HCT116 (cell line): ENCODE data around the gene PIGQ. TPM values are rescaled to one million over a fixed set of nuclear protein-coding genes. Genes with fewer than 3 reads are reported as not detected.

Experiments used
- ATAC-seq: fragments of 200-7000 bp; cut with Tn5 transposase; 2 replicates; pipeline ENCODE4 v1.9.1; 2020; ENCODE audit warnings: mild to moderate bottlenecking, moderate library complexity
- BruUV-seq: library from RNA; stranded (reverse); fragments of 400-500 nt; replicated peaks from 2 replicates; lab custom pipeline; 2021; lab: Mats Ljungman, UMichigan
- CTCF ChIA-PET: fragments of 300-600 bp; sonication (Branson Sonifier 250); formaldehyde crosslinking; loops from one replicate; lab custom pipeline; 2021; ENCODE audit warnings: antibody characterized with exemption; lab: Charles Lee
- POLR2A ChIA-PET: fragments of 300-600, 350-600 bp; sonication (Branson Sonifier 250); formaldehyde crosslinking; loops from one replicate; lab custom pipeline; 2021; ENCODE audit warnings: antibody characterized with exemption; lab: Charles Lee
- RAD21 ChIA-PET, 2 experiments: fragments of 300-600 bp; sonication (Branson Sonifier 250); formaldehyde crosslinking; loops; one replicate each; lab custom pipeline; 2023; ENCODE audit warnings: low total read pairs in 2 of 2; ENCODE audit not compliant: uncharacterized antibody in 2 of 2, unreplicated experiment in 2 of 2, low non-redundant PET in 1 of 2; lab: Charles Lee
- DNase-seq: peaks from one replicate; pipeline ENCODE4 v3.0.0-alpha.2; 2010; ENCODE audit warnings: low read depth, low spot score
- H2AFZ ChIP-seq: fragments of 200-600 bp; shearing (Covaris generic), sonication (generic); 2 replicates; pipeline ENCODE4 v1.6.1; 2017; ENCODE audit warnings: low read depth, mixed run types, mixed read lengths, antibody characterized with exemption, low read length; ENCODE audit not compliant: poor library complexity, severe bottlenecking
- H3K27ac ChIP-seq: 2 replicates; pipeline ENCODE4 v1.5.1; 2012; ENCODE audit warnings: low read depth, low read length
- H3K27me3 ChIP-seq: fragments of 200-600 bp; sonication (generic); 2 replicates; pipeline ENCODE4 v1.6.1; 2016; ENCODE audit warnings: mixed run types, low read length, mixed read lengths; ENCODE audit not compliant: insufficient read depth
- H3K36me3 ChIP-seq, 2 experiments: fragments of 200-500 bp in 1 of 2; fragments of 200-600 bp in 1 of 2; sonication (Bioruptor generic) in 1 of 2; sonication (generic) in 1 of 2; 2 replicates each; pipeline versions ENCODE4 v1.5.1 to v1.6.1; 2014 to 2016; ENCODE audit warnings: low read length in 2 of 2, inconsistent platforms in 1 of 2, mixed read lengths in 1 of 2, mixed run types in 1 of 2; ENCODE audit not compliant: insufficient read depth in 2 of 2, control insufficient read depth in 1 of 2
- H3K4me1 ChIP-seq, 2 experiments: fragments of 200-600 bp in 1 of 2; sonication (generic) in 1 of 2; 2 replicates each; pipeline versions ENCODE4 v1.5.1 to v1.6.1; 2012 to 2017; ENCODE audit warnings: low read length in 2 of 2, inconsistent platforms in 1 of 2, mild to moderate bottlenecking in 1 of 2, mixed read lengths in 1 of 2, mixed run types in 1 of 2, moderate library complexity in 1 of 2; ENCODE audit not compliant: insufficient read depth in 2 of 2, control insufficient read depth in 1 of 2
- H3K4me2 ChIP-seq: fragments of 200-600 bp; sonication (generic); 2 replicates; pipeline ENCODE4 v1.6.1; 2017; ENCODE audit warnings: mixed run types, low read length, mixed read lengths
- H3K4me3 ChIP-seq, 2 experiments: fragments of 200-600 bp in 1 of 2; sonication (generic) in 1 of 2; replicated peaks in 1 of 2; 2 replicates each; pipeline ENCODE4 v1.5.1; 2011 to 2016; ENCODE audit warnings: low read length in 2 of 2, control low read depth in 1 of 2, low read depth in 1 of 2, mild to moderate bottlenecking in 1 of 2, mixed read lengths in 1 of 2, mixed run types in 1 of 2
- H3K79me2 ChIP-seq: fragments of 200-600 bp; sonication (generic); 2 replicates; pipeline ENCODE4 v1.6.1; 2017; ENCODE audit warnings: mild to moderate bottlenecking, mixed run types, low read length, moderate library complexity, mixed read lengths; ENCODE audit not compliant: insufficient read depth
- H3K9ac ChIP-seq: fragments of 200-600 bp; sonication (generic); 2 replicates; pipeline ENCODE4 v1.6.1; 2016; ENCODE audit warnings: low read length, mixed read lengths
- H3K9me2 ChIP-seq: fragments of 200-600 bp; sonication (generic), shearing (Covaris generic); 2 replicates; pipeline ENCODE4 v1.6.1; 2017; ENCODE audit warnings: mixed run types, mild to moderate bottlenecking, moderate library complexity; ENCODE audit not compliant: insufficient read depth
- H3K9me3 ChIP-seq, 2 experiments: fragments of 200-500 bp in 1 of 2; fragments of 200-600 bp in 1 of 2; sonication (Bioruptor generic) in 1 of 2; sonication (generic) in 1 of 2; 2 replicates each; pipeline ENCODE4 v1.6.1; 2014 to 2017; ENCODE audit warnings: low read length in 2 of 2, mixed read lengths in 2 of 2, inconsistent platforms in 1 of 2, low read depth in 1 of 2, mild to moderate bottlenecking in 1 of 2, mixed run types in 1 of 2, moderate library complexity in 1 of 2; ENCODE audit not compliant: control insufficient read depth in 1 of 2, insufficient read depth in 1 of 2
- H4K20me1 ChIP-seq: fragments of 200-600 bp; sonication (generic), shearing (Covaris generic); 2 replicates; pipeline ENCODE4 v1.6.1; 2017; ENCODE audit warnings: mixed run types, mild to moderate bottlenecking, moderate library complexity; ENCODE audit not compliant: insufficient read depth
- CEBPB ChIP-seq: IDR thresholded peaks from 2 replicates; pipeline ENCODE4 v1.6.1; 2012; ENCODE audit warnings: low read depth
- EZH2 ChIP-seq: fragments of 200-600 bp; sonication (generic); IDR thresholded peaks from 2 replicates; pipeline ENCODE4 v1.6.1; 2017; ENCODE audit warnings: antibody characterized with exemption, mixed run types
- EZH2phosphoT487 ChIP-seq: fragments of 200-600 bp; IDR thresholded peaks from 2 replicates; pipeline ENCODE4 v1.6.1; 2018; ENCODE audit warnings: antibody characterized with exemption, borderline replicate concordance
- FOSL1 ChIP-seq: IDR thresholded peaks from 2 replicates; pipeline ENCODE4 v1.6.1; 2012; ENCODE audit warnings: low read depth
- JUND ChIP-seq: IDR thresholded peaks from 2 replicates; pipeline ENCODE4 v1.6.1; 2012
- POLR2A ChIP-seq: IDR thresholded peaks from 2 replicates; pipeline ENCODE4 v1.7.0; 2011; ENCODE audit warnings: borderline replicate concordance; ENCODE audit not compliant: insufficient read depth, insufficient read length; ENCODE audit errors: extremely low read depth
- POLR2AphosphoS5 ChIP-seq: IDR thresholded peaks from 2 replicates; pipeline ENCODE4 v1.6.1; 2011; ENCODE audit warnings: mild to moderate bottlenecking, low read depth, low read length, moderate library complexity
- RAD21 ChIP-seq: IDR thresholded peaks from 2 replicates; pipeline ENCODE4 v1.6.1; 2012; ENCODE audit warnings: low read depth, mild to moderate bottlenecking
- SIN3A ChIP-seq: IDR thresholded peaks from 2 replicates; pipeline ENCODE4 v1.6.1; 2012; ENCODE audit warnings: low read depth
- SP1 ChIP-seq: IDR thresholded peaks from 2 replicates; pipeline ENCODE4 v1.6.1; 2012; ENCODE audit warnings: low read depth
- TCF7L2 ChIP-seq: IDR thresholded peaks from 2 replicates; pipeline ENCODE4 v1.7.0; 2011; ENCODE audit warnings: borderline replicate concordance, inconsistent platforms; ENCODE audit not compliant: insufficient read depth, insufficient read length; ENCODE audit errors: extremely low read depth
- ZBTB33 ChIP-seq: IDR thresholded peaks from 2 replicates; pipeline ENCODE4 v1.6.1; 2011; ENCODE audit warnings: mild to moderate bottlenecking, low read length, moderate library complexity; ENCODE audit not compliant: insufficient replicate concordance; ENCODE audit errors: extremely low read depth
- ZFX ChIP-seq: fragments of 450-650 bp; IDR thresholded peaks from 2 replicates; pipeline ENCODE4 v1.6.1; 2017
- intact Hi-C: fragments of 100-400 bp; cut with micrococcal nuclease; formaldehyde crosslinking; loops from 2 replicates; pipeline ENCODE4 v1.10.0; 2022
- total RNA-seq: library from RNA; stranded (reverse); gene quantifications from one replicate; pipeline ENCODE4 v1.2.1, GENCODE V29; 2021; ENCODE audit not compliant: unreplicated experiment

The PIGQ gene
- total RNA-seq, 1 experiment from 2014 or later: 21.0 TPM

- Histone ChIP-seq H3K9me2 (no peaks in the 10 kb centered on the region), H3K27me3 (no peaks in the 10 kb centered on the region), H3K4me1 (no peaks in the 10 kb centered on the region), H3K36me3 (no peaks in the 10 kb centered on the region), H3K4me3 (no peak overlapping the region), H3K79me2 (no peaks in the 10 kb centered on the region), H3K27ac (no peak overlapping the region), H3K4me2 (no peak overlapping the region), H3K9ac (no peak overlapping the region), H3K9me3 (no peaks in the 10 kb centered on the region), H4K20me1 (no peaks in the 10 kb centered on the region), H2AFZ (no peak overlapping the region)
- TF ChIP-seq SP1 (no peak), POLR2A (no peak), SIN3A (no peak), CEBPB (no peak), ZFX (no peak), EZH2phosphoT487 (no peak)
- RAD21 ChIA-PET: no interaction called here
- DNase-seq: no peak
- POLR2A ChIA-PET: no interaction called here
- no peak for ATAC-seq
- no TSS peak for BruUV-seq
- CTCF ChIA-PET: no interaction called here
- intact Hi-C loops: no loop called here
Observed at GRCh38 chr16:561413-561794, 8.4 kb upstream of the PIGQ start.

DNA sequence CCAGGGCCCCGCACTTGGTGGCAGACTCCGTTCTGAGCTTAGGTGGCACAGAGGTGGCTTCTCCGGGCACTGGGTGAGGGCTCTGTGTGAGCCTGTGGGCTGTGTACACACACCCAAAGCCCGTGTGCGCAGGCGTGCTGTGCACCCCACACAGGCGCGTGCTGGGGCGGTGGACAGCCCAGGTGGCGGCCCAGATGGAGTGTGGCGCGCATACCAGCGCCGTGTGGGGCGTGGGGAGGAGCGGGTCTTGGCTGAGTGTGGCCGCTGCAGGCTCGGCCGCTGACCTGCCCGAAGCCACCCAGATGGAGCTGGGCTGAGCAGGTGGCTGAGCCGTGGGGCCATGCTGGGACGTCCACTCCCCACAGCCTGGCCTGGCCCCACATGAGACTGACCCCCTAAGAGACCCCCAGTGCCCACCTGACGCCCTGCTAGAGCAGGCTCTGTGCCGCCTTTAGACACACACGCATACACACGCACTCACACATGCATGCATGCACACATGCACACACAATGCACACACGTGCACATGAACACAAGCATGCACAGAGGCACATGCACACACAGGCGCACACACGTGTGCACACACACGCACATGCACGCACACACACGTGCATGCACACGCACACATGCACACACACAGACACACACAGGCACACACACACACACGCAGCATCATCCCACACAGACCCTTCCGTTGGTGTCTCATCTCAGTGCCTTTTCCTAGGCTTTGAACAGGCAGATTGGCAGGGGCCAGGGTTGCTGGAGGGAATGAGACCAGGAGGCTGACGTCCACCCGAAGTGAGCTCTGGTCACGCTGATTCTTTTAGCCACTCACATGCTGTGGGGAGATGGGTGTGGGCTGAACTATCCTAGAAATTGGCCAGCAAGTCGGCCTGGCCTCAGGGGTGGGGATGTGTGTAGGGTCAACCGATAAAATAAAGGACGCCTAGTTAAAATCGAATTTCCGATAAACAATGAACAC is 7.5 kb upstream of the PIGQ start:
- ChIA-PET CTCF (no interaction called here), RAD21 (no interaction called here), POLR2A (no interaction called here)
- DNase-seq (no peak), ATAC-seq (no peak)
- Histone ChIP-seq H3K27ac (no peak overlapping the region), H3K9me3 (no peaks in the 10 kb centered on the region), H2AFZ (no peak overlapping the region), H3K27me3 (no peaks in the 10 kb centered on the region), H3K4me2 (no peak overlapping the region), H3K9ac (no peak overlapping the region), H4K20me1 (no peaks in the 10 kb centered on the region), H3K9me2 (no peaks in the 10 kb centered on the region), H3K79me2 (no peaks in the 10 kb centered on the region), H3K4me3 (no peak overlapping the region), H3K4me1 (peaks cover 0 to 3% of the 10 kb centered on the region in 2 experiments; a peak in 1 of 4 replicates), H3K36me3 (no peaks in the 10 kb centered on the region)
- no peak for TF ChIP-seq POLR2AphosphoS5
- TF ChIP-seq EZH2: no peak
- no peak for TF ChIP-seq FOSL1
- TF ChIP-seq CEBPB: no peak
- no peak for TF ChIP-seq TCF7L2
- TF ChIP-seq RAD21: no peak
- TF ChIP-seq JUND: no peak
- no peak for TF ChIP-seq ZBTB33
- BruUV-seq: no TSS peak
- intact Hi-C loops: no loop called here
